Ureter (tissue), 1 donor: Measurements from ENCODE around the gene MYADML2. TPM values are rescaled to one million over a fixed set of nuclear protein-coding genes. Genes with fewer than 3 reads are reported as not detected.

ENCODE experiments used
- DNase-seq: peaks from one replicate; pipeline ENCODE4 v3.0.0-alpha.2; 2020; ENCODE audit warnings: low spot score
- total RNA-seq: library from RNA; stranded (reverse); gene quantifications from one replicate; pipeline ENCODE4 v1.2.4, GENCODE V29; 2023
- donor health status: DM: yes; HTN: yes; CAD: no.

MYADML2 gene
- total RNA-seq, 1 donor from 2014 or later = not detected

GRCh38 chr17:81978524-81979298, 31.7 kb upstream of the MYADML2 start:
- no peak for DNase-seq

DNA sequence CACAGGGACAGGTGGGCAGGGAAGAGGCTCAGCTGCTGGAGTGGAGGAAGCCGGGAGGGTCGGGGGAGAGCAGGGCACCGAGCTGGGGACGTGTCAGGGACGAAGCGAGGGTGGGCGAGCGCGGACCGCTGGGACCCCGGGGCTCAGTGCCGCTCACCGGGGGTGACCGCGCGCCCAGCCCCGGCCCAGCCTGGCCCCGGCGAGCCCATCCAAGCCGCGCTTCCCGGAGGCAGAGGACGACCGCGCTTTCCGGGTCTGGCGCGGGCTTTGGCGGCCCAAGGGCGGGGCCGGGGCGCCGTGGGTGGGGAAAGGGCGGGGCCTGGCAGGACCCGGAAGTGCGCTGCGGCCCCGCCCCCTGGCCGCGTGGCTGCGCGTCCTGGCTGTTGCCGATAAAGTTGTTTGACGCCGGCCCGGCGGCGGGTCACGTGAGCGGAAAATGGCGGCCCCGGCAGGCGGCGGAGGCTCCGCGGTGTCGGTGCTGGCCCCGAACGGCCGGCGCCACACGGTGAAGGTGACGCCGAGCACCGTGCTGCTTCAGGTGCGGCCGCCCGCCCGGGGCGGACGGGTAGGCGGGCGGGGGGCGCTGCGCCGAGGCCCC, 30.3 kb upstream of the MYADML2 start, which contains the start of gene ASPSCR1:
Gene ASPSCR1, plus strand, starts transcription at position 419 of the 598 bp plus-strand sequence. Its CDS starts 18 bp downstream, at position 437.
- peak; percentile 93 for DNase-seq

DNA sequence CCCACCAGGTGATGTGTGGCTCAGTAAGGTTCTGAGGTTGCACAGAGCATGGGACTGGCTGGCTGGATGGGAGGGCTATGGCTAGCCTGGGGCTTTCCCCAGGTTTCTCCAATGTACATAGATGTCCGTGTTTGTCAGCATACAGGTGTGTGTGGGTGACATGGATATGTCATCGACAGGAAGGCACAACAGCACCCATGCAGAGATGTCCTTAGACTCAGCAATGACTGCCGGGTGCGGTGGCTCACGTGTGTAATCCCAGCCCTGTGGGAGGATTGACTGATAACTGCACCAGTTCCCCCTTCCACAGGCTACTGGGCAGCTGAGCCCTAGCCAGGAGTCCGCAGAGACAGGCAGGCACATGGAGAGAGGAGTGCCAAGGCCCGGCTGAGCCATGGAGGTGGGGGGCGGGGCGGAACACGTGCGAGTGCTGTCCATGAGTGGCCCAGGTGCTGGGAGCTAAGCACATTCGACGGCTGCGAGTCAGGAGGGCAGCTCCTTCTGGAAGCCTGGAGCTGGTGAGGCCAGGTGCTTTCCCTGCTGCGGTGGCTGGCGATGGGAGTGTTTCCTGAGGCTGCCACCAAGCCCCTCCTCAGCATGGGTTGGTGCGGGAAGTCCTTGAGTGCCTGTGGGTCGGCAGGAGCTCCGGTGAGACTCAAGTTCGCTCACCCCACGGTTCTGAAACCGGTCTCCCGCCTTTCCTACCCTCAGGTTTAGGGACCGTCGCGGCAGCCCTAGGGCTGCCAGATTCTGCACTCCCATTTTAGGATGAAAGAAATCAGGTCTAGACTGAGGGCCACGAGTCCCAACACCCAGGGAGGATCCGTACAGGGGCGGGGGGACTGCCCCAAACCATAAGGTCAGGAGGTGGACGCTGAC, 29.5 kb upstream of the MYADML2 start:
- DNase-seq = no peak

DNA sequence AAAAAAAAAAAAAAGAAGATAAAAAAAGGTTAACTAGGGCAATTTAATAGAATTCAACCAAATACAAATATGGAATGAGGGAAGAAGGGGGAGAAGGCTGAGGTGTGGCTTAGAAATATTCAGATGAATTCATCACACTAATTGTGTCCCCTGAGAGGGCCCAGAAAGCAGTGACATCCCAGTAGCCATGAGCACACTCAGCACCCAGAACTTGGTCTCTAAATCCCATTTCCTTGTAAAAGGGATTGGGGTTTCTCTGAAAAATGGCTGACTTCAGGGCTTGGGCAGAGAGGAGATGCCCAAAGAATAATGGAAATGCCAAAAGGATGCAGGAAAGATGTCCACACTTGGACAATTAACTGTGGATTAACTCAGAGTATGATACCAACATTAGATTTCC, 26.4 kb upstream of the MYADML2 start:
- DNase-seq = no peak

DNA sequence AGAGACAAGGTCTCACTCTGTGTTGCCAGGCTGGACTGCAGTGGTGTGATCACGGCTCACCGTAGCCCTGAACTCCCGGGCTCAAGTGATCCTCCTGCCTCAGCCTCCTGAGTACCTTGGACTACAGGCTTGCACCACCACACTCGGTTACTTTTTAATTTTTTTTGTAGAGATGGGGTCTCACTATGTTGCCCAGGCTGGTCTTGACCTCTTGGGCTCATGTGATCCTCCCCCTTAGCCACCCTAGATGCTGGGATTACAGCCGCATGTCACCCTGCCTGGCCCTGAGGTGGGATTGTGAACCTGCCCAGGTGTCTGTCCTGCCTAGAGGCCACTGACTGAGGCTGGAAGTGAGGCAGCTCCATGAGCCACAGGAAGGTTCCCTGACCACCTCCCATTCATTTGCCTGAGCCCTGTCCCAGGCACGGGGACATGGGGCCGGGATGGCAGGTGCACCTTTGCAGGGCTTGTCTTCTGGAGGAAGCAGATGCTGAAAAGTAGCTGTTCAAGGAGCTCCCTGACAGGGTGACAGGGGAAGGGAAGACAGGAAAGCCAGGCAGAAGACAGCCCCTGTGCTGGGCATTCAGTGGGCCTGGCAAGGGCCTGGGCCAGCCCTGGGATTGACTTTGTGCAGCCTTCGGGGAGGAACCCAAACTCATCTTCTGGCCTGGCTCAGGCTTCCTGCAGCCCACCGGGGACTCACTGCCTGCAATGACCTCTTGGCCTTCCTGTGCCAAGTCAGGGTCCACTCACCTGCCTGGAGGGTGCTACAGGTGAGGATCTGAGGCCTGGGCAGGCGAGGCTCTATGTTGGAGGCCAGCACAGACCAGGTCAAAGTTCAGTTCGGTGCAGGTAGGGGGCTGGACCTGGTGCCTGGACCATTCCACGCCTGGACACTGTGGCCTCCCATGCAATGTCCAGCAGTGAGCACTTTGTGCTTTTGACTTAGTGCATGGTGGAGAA, 22.1 kb upstream of the MYADML2 start:
- no peak for DNase-seq

- no peak for DNase-seq
These were observed 21.3 kb upstream of the MYADML2 start for GRCh38 chr17:81968396-81968745.

- peak; percentile 74 for DNase-seq
These were observed 20.7 kb upstream of the MYADML2 start for GRCh38 chr17:81967533-81968395.

GRCh38 chr17:81967244-81967532, 20.2 kb upstream of the MYADML2 start:
- DNase-seq = no peak

DNA sequence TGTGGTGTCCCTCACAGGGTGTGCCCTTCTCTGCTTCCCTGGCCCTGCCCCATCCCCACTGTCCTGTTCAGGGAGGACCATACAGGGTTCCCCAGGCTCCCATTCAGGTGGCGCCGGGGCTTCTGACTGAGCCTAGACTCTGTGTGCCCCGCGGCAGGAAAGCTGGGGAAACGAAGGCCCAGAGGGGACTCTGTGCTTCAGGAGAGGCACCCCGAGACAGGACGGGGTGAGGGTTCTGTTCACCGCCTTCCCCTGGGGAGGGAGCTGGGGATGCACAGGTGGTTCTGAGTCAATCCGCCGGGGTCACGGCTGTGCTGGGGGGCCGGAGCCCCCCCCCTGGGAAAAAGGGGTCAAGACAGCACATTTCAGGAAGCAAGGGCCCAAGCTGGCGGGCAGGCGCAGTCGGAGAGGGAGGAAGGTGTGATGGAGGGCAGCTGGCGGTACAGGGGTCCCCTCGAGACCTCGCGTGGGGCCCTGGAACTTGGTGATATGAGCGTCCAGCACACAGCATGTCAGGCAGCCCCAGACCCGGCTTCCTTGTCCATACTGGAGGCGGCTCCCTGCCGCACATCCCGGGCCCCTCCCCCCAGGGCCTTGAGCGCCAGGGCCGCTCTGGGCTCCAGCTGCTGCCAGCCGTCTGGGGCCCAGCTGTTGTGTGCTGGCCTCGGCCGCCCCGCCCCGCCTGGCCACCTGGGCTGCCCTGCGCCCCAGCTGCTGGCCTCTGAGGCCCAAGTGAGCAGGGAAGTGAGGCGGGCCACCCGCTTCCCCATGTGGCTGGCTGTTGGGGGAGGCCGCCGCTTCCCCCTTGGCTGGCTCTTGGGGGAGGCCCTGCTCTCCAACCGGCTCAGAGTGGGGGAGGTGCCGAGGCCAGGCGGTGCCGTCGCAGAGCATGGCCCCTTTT, 19.6 kb upstream of the MYADML2 start:
- DNase-seq = no peak

- no peak for DNase-seq
These were observed 17.2 kb upstream of the MYADML2 start for GRCh38 chr17:81964081-81964849.

DNA sequence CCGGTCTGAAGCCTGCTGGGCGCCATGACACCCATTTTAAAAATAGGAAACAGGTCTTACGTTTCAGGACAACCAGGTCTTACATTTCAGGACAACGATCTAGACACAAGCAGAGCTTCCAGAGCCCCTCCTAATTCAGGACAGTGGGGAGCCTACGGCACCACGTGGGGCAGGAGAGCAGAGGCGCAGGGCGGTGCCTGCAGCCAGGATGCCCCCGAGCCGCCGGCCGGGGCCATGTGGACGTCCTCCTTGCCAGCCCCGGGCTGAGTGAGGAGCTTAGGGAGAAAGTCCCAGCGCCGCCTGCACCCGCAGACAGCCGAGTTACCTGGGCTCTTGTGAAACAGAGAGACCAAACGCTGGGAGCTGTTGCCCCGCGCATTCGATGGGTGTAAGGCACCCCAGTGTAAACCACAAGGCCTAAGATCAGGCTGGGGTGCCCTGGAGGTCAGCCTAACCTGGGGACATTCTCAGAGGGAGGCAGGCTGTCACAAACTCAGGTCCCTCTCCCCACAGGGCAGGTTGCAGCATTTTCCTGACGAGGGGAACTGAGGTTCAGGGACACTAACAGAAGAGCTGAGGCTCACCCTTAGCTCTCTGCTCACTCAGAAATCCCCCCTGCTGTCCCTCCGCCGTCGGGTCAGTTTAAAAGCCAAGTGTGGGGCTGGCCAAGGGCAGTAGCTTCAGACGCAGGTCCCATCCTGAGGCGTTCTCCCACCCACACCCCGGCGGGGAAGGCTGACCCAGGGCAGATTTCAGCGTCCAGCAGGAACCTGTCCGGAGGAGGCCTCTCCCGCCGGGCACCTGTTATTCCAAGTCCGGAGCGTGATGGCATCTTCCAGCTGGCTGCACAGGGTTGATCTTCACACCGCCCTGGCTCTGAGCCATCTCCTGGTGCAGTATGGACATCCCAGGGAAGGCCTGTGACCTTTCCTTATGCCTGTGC, 15.7 kb upstream of the MYADML2 start:
- no peak for DNase-seq

DNA sequence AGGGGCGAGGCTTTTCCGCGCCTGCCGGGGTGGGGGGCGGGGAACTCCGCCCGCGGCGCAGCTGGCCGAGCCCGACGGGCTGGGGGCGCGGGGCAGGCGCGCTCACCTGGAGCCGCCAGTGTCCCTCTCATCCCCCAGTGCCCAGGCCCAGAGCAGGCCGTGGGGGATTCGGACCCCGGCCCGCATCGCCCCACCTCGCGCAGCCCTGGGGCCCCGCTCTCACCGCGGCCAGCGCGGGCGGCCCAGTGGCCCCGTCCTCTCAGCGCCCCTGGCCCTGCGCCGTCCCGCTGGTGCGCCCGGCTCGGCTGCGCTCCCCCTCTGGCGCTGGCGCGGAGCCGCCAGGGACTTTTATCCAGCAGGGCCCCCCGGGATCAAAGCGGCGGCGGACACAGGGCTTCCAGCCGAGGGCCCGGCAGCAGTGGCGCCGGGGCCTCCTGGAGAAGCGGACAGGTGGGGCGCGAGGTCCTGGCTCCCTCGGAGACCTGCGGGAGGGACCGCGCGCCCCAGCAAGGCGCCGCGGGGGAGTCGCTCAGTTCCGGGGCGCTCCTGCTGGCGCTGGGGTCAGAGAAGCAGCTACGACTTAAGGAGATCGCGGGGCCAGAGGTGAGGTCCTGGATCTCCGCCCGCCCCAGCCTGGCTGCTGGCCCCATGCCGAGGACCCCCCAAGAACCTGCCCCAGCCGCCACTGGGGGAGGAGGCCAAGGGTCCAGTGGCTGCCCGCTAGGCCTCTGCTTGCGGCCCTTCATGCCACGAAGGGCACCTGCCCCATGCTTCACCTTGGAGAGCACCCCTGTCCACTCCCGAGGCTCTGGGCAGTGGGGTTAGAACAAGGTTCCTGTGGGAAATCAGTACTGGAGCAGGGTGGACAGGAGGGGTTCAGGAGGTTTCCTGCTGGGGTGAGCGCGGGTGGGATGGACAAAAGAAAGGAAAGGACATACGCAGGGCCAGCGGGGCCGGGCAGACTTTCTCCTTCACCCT, 14.8 kb upstream of the MYADML2 start:
- no peak for DNase-seq

DNA sequence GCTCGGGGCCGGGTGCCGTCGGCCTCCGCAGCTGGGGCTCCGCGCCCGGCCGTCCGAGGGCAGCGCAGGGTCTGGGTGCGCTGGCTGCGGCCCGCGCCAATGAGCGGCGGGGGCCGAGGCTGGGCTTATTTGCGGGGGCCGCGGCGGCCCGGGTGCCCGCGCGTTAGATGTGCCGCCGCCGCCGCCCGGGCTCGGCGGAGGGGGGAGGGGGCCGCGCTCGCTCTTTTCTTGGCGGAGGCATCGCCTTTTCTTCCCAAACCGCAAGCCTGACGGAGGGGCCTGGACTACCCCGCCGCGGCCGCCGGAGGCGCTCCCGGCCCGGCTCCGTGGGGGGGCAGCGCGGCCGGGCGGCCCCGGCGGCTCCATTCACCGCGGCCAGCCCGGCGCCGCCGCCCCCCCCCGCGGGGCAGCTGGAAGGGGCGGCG, 14.1 kb upstream of the MYADML2 start, which contains the start of gene NOTUM:
Gene NOTUM, minus strand, starts transcription at position 101 of the 425 bp plus-strand sequence. CDS start 278 bp downstream, outside the sequence.
- DNase-seq = no peak

- no peak for DNase-seq
These were observed 13.3 kb upstream of the MYADML2 start for GRCh38 chr17:81960130-81960958.
